Subcutaneous abdominal adipose tissue (tissue), 5 donors: ENCODE results near the gene BRD2.

ENCODE experiments used
- H3K27ac ChIP-seq: one replicate; pipeline ENCODE4 v1.7.0; 2013; ENCODE audit warnings: low read depth, mild to moderate bottlenecking, inconsistent platforms, low read length, moderate library complexity
- H3K27me3 ChIP-seq, 5 donors: one replicate each; pipeline ENCODE4 v1.7.0; 2013; ENCODE audit warnings: low read length in 5 of 5, inconsistent platforms in 1 of 5; ENCODE audit not compliant: control insufficient read depth in 5 of 5, insufficient read depth in 4 of 5
- H3K36me3 ChIP-seq, 5 donors: one replicate each; pipeline ENCODE4 v1.7.0; 2013; ENCODE audit warnings: low read length in 5 of 5; ENCODE audit not compliant: control insufficient read depth in 5 of 5, insufficient read depth in 5 of 5
- H3K4me1 ChIP-seq, 5 donors: one replicate each; pipeline ENCODE4 v1.7.0; 2013; ENCODE audit warnings: low read length in 5 of 5, mild to moderate bottlenecking in 3 of 5, moderate library complexity in 1 of 5; ENCODE audit not compliant: control insufficient read depth in 5 of 5, insufficient read depth in 5 of 5
- H3K4me3 ChIP-seq, 5 donors: one replicate each; pipeline ENCODE4 v1.7.0; 2013; ENCODE audit warnings: low read length in 5 of 5, low read depth in 1 of 5
- H3K9ac ChIP-seq, 5 donors: one replicate each; pipeline ENCODE4 v1.7.0; 2013; ENCODE audit warnings: low read length in 5 of 5, mild to moderate bottlenecking in 4 of 5, moderate library complexity in 3 of 5
- H3K9me3 ChIP-seq, 5 donors: one replicate each; pipeline ENCODE4 v1.7.0; 2013; ENCODE audit warnings: low read length in 5 of 5; ENCODE audit not compliant: control insufficient read depth in 5 of 5
- donor health status: healthy.
- donor health status: healthy.
- donor health status: healthy.
- donor health status: healthy.
- donor health status: healthy.

BRD2 gene

DNA sequence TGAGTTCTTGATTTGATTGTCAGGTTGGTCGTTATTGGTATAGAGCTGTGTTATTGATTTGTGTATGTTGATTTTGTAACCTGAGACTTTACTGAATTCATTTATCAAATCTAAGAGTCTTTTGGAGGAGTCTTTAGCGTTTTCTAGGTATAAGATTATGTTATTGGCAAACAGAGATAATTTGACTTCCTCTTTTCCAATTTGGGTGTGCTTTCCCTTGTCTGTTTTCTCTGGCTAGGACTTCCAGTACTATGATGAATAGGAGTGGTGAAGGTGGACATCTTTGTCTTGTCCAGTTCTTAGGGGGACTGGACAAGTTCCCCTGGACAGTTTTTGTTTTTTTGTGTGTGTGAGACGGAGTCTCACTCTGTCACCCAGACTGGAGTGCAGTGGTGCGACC is 23.6 kb downstream of the BRD2 start:
- H3K27me3 ChIP-seq = no peaks in the 10 kb centered on the region
- H3K27ac ChIP-seq = no peak overlapping the region
- H3K4me3 ChIP-seq = no peak overlapping the region
- H3K4me1 ChIP-seq = peaks cover 0 to 4% (median 0%) of the 10 kb centered on the region in 5 donors
- no peaks in the 10 kb centered on the region for H3K9me3 ChIP-seq
- H3K9ac ChIP-seq = no peak overlapping the region
- H3K36me3 ChIP-seq = no peaks in the 10 kb centered on the region

DNA sequence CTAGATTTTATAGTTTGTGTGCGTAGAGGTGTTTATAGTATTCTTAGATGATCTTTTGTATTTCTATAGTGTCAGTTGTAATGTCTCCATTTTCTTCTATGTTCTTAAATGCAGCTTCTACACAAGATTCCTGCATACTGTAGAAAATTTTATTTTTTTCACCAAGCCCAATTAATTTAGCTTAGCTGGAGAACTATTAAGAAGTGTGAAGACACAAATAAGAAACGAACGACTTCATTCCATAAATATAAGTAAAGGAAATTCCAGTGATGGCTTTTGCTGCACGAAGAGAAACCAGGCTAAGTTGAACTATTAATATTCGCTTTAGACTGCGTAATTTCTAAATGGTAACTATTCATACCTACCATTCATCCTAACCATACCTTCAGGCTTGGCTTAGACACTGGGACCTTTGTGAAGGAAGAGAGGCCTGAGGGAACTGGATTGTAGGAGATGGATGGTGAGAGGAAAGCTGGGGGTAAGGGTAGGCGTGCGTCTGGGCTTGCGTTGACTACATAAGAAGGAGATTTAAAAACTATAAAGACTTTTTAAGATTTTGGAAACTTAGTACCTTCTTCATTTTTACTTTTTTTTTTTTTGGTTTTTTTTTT is 25.1 kb downstream of the BRD2 start:
- Histone ChIP-seq H3K9ac (no peak overlapping the region), H3K27me3 (no peaks in the 10 kb centered on the region), H3K36me3 (no peaks in the 10 kb centered on the region), H3K27ac (no peak overlapping the region), H3K4me1 (peaks cover 0 to 4% (median 0%) of the 10 kb centered on the region in 5 donors), H3K9me3 (no peaks in the 10 kb centered on the region), H3K4me3 (no peak overlapping the region)

DNA sequence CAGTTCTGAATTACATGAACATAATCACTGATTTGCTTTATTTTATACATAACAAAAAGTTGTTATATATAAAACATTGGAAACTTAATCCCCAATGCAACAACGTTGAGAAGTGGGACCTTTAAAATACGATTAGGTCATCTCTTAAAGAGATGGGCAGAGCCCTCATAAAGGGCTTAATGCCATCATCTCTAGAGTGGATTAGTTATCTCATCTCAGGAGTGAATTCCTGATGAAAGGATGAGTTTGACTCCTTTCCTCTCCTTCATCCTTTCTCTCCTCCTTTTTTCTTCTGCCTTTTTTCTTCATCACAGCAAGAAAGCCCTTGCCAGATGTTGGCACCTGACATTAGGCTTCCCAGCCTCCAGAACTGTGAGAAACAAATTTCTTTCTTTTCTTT is 27.1 kb downstream of the BRD2 start:
- Histone ChIP-seq H3K4me1 (peaks cover 0 to 4% (median 0%) of the 10 kb centered on the region in 5 donors), H3K36me3 (no peaks in the 10 kb centered on the region), H3K9me3 (no peaks in the 10 kb centered on the region), H3K9ac (no peak overlapping the region), H3K27me3 (peaks cover 0 to 6% (median 0%) of the 10 kb centered on the region in 5 donors), H3K4me3 (no peak overlapping the region), H3K27ac (no peak overlapping the region)

DNA sequence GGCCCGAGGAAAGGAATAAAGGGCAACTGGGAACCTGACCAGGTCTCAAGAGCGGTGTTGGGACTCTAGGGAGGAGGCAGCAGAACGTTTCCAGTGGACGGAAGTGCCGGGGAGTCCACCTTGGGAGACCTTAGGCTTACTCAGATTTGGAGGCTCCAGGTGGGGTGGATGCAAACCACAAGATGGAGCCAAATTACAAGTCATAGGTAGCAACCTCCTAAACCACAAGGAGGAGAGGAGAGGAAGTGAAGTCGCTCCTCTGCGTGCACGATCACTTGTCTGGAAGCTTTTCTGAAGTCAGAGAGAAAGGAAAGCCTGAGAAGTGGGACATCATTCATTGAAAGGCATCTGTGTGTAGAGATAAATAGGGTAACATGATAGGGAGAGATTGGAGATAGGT is 31.7 kb downstream of the BRD2 start:
- no peaks in the 10 kb centered on the region for H3K9me3 ChIP-seq

DNA sequence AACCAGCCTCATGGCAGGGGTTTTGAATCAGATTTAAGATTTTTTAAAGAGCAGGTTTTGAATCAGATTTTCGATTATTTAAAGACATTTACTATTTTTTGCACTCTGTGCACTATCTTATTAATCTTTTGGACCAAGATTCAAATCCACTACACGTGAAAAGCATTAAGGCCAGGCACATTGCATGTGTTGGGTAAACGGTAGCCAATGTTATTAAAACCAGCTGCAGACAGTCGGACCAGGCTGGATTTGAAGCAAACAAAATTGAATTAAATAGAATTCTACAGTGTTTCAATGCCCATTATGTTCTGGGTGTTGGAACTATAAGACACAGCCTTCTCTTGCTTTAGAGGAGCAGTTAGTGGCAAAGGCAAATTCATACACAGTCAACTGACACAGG is 33.3 kb downstream of the BRD2 start:
- no peak overlapping the region for H3K4me3 ChIP-seq
- H3K36me3 ChIP-seq = peaks cover 0 to 2% (median 0%) of the 10 kb centered on the region in 5 donors
- no peaks in the 10 kb centered on the region for H3K4me1 ChIP-seq
- no peak overlapping the region for H3K9ac ChIP-seq
- H3K27me3 ChIP-seq = peaks cover 0 to 19% (median 3%) of the 10 kb centered on the region in 5 donors
- no peaks in the 10 kb centered on the region for H3K9me3 ChIP-seq
- H3K27ac ChIP-seq = no peak overlapping the region

More for the DNA sequence above, 31.7 kb downstream of the BRD2 start:
- no peak overlapping the region for H3K9ac ChIP-seq
- H3K4me3 ChIP-seq = no peak overlapping the region
- H3K36me3 ChIP-seq = no peaks in the 10 kb centered on the region
- no peaks in the 10 kb centered on the region for H3K4me1 ChIP-seq
- peaks cover 0 to 19% (median 3%) of the 10 kb centered on the region in 5 donors for H3K27me3 ChIP-seq
- no peak overlapping the region for H3K27ac ChIP-seq

DNA sequence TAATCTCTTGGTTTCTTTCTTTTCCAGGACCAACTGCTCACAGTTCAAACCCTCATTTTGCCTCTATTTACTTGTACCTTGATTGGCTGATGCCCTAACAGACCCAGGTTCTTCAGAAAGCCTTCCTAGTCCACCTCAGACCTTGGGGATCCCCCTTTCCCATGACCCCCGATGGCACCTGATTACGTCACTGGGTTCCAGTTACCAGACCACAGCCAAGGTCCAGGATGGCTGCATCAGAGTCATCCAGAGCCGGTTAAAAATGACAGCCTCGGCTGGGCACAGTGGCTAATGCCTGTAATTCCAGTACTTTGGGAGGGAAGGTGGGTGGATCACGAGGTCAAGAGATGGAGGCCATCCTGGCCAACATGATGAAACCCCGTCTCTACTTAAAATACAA is 36.5 kb downstream of the BRD2 start:
- Histone ChIP-seq H3K27ac (no peak overlapping the region), H3K4me3 (no peak overlapping the region), H3K4me1 (peaks cover 0 to 8% (median 7%) of the 10 kb centered on the region in 5 donors), H3K9me3 (no peaks in the 10 kb centered on the region), H3K36me3 (peaks cover 0 to 2% (median 0%) of the 10 kb centered on the region in 5 donors), H3K27me3 (peaks cover 0 to 24% (median 6%) of the 10 kb centered on the region in 5 donors), H3K9ac (no peak overlapping the region)

DNA sequence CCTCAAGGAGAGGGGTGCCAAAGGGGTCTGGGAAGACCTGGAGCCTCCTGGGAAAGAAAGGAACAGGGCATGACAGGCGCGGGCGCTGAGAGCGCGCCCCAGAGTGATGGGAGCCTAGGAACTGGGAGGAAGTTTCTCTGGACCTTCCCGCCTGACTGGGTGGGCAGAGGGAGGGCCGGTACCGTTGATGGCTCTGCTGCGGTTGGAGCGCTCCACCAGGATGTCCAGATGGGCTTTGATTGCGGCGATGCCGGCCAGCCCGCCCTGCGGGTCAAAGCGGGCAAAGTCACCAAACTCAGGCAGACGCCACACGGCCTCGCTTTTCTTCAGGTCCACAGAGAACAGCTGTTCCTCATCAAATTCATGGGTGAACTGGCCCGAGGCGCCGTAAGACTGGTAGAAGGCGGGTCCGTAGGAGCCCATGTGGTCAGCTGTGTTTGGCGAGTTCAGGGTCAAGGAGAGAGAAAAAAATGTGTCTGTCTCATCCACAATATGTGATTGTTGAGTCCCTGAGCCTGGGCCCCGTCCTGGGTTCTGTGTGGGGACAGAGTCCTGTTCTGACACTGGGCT is 39.5 kb downstream of the BRD2 start:
- H3K36me3 ChIP-seq = peaks cover 0 to 2% (median 0%) of the 10 kb centered on the region in 5 donors
- peaks cover 0 to 8% (median 7%) of the 10 kb centered on the region in 5 donors for H3K4me1 ChIP-seq
- no peaks in the 10 kb centered on the region for H3K9me3 ChIP-seq
- no peak overlapping the region for H3K27ac ChIP-seq
- H3K27me3 ChIP-seq = peaks cover 0 to 12% (median 4%) of the 10 kb centered on the region in 5 donors
- H3K9ac ChIP-seq = no peak overlapping the region
- no peak overlapping the region for H3K4me3 ChIP-seq

DNA sequence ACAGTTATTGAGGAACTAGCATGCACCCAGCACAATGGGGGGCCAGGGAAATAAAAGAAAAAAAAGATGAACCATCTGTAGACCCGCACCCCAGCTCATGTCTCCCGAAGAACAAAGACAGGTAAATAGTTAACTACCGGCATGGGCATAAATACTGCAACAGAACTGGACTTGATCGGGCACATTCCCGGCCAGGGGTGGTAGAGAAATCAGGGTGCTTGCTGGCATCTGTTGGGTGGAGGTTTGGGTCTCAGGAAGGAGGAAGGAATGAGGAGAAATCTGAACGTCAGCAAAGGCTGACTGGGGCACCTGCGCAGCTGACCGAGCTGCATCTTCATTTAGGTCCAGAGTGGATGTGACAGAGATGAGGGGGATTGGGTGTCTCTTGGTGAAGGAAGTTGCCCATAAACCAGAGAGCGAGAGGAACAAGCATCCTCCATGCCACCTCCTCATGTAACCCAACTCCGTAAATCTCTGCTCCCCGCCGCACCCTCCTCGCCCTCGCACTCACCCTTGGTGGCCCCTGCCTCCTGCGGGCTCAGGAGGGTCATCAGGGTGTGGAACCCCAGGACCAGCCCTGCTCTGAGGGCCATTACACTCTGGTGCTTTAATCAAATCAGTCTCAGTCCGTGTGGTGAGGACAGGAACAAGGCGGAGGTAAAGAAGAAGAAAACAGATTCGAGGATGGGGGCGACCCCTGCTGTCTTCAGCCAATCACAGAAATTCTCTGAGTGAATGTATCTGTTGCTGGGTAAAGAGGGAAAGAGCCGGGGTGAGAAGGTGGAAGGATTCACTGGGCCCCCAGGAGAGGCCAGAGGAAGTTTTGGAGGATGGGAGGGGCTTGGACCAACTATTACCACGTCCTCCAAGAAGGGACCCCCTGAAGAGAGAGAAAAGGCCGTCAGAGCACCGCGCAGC is 40.8 kb downstream of the BRD2 start, which contains the start of gene HLA-DOA:
Gene HLA-DOA, minus strand, starts transcription at position 648 of the 918 bp plus-strand sequence.
- Histone ChIP-seq H3K4me3 (peak within 1 kb of the TSS in 4 of 5 donors; percentile 38 to 63 (median 54)), H3K27me3 (peaks cover 0 to 19% (median 6%) of the 10 kb centered on the region in 5 donors), H3K27ac (no peak within 1 kb of the TSS), H3K36me3 (peaks cover 0 to 2% (median 0%) of the 10 kb centered on the region in 5 donors), H3K9ac (peak within 1 kb of the TSS in 2 of 5 donors; percentile 47 to 68), H3K4me1 (peaks cover 0 to 8% (median 7%) of the 10 kb centered on the region in 5 donors), H3K9me3 (no peaks in the 10 kb centered on the region)

DNA sequence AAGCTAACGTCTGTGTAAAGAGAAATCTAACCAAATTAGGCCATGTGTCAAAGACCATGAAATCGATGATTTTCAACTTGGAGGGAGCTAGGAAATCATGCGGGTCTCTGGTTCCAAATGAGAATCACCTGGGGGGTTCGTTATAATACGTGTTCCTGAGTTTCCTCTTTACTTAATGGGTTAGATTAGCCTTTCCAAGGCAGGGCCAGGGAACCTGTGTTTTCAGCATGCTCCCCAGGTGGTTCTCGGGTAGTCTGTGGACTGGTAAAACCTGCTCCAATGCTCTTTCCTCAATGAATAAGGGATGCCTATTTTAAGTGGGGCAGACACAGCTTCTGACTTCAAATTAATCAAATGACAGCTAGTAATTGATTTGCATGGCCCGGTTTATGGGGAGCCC is 42.0 kb downstream of the BRD2 start:
- Histone ChIP-seq H3K4me3 (no peak overlapping the region), H3K27me3 (peaks cover 0 to 17% (median 6%) of the 10 kb centered on the region in 5 donors), H3K36me3 (peaks cover 0 to 2% (median 0%) of the 10 kb centered on the region in 5 donors), H3K9ac (no peak overlapping the region), H3K4me1 (peaks cover 3 to 14% (median 12%) of the 10 kb centered on the region in 5 donors), H3K9me3 (no peaks in the 10 kb centered on the region), H3K27ac (no peak overlapping the region)
